Endodermal cell (in vitro differentiated cells): ENCODE measurements around the gene RPL36. TPM values are rescaled to one million over a fixed set of nuclear protein-coding genes. Genes with fewer than 3 reads are reported as not detected.

Source experiments
- DNase-seq: peaks from one replicate; pipeline ENCODE4 v3.0.0-alpha.2; 2017
- H3K27ac ChIP-seq: 2 replicates; pipeline ENCODE4 v1.5.1; 2013; ENCODE audit warnings: mild to moderate bottlenecking, low read depth, low read length, moderate library complexity
- H3K27me3 ChIP-seq: 2 replicates; pipeline ENCODE4 v1.6.1; 2013; ENCODE audit warnings: mild to moderate bottlenecking, low read length, moderate library complexity; ENCODE audit not compliant: insufficient read depth, control insufficient read depth, poor library complexity, severe bottlenecking
- H3K36me3 ChIP-seq: 2 replicates; pipeline ENCODE4 v1.7.0; 2013; ENCODE audit warnings: mild to moderate bottlenecking, low read length, moderate library complexity; ENCODE audit not compliant: control insufficient read depth, insufficient read depth
- H3K4me1 ChIP-seq: one replicate; pipeline ENCODE4 v1.7.0; 2013; ENCODE audit warnings: low read length; ENCODE audit not compliant: control insufficient read depth, insufficient read depth
- H3K4me3 ChIP-seq: 2 replicates; pipeline ENCODE4 v1.5.1; 2013; ENCODE audit warnings: mild to moderate bottlenecking, low read length, moderate library complexity
- H3K9ac ChIP-seq: 2 replicates; pipeline ENCODE4 v1.6.1; 2013; ENCODE audit warnings: mild to moderate bottlenecking, low read length, moderate library complexity; ENCODE audit not compliant: poor library complexity, severe bottlenecking; ENCODE audit errors: extremely low read depth
- H3K9me3 ChIP-seq: 2 replicates; pipeline ENCODE4 v1.6.1; 2013; ENCODE audit warnings: mild to moderate bottlenecking, low read length, moderate library complexity; ENCODE audit not compliant: control insufficient read depth
- H3K27ac Mint-ChIP-seq: 2 replicates; pipeline ENCODE4 v1.8.0; 2020; ENCODE audit warnings: mixed read lengths
- H3K27me3 Mint-ChIP-seq: 2 replicates; pipeline ENCODE4 v1.8.0; 2021; ENCODE audit warnings: mild to moderate bottlenecking, mixed read lengths; ENCODE audit not compliant: insufficient read depth
- H3K36me3 Mint-ChIP-seq: 2 replicates; pipeline ENCODE4 v1.8.0; 2020; ENCODE audit warnings: low read depth, mixed read lengths
- H3K4me1 Mint-ChIP-seq: 2 replicates; pipeline ENCODE4 v1.8.0; 2020; ENCODE audit warnings: mixed read lengths
- H3K4me3 Mint-ChIP-seq: 2 replicates; pipeline ENCODE4 v1.8.0; 2020; ENCODE audit warnings: mild to moderate bottlenecking, moderate library complexity, mixed read lengths
- H3K9me3 Mint-ChIP-seq: 2 replicates; pipeline ENCODE4 v1.8.0; 2020; ENCODE audit warnings: mild to moderate bottlenecking, mixed read lengths
- WGBS, 2 experiments: methylation state at CpG; one replicate each; pipeline versions ENCODE4 v1.1.5 to v1.1.7; 2013; ENCODE audit warnings: missing lambda C conversion rate in 2 of 2, mixed read lengths in 1 of 2; ENCODE audit not compliant: insufficient coverage in 1 of 2, insufficient read length in 1 of 2; 5-methylcytosine and 5-hydroxymethylcytosine counted together
- total RNA-seq, 2 donors: library from RNA; stranded (reverse); fragmentation: NEBNext Ultra II Directional in 1 of 2; extraction: Animal tissue kit (Norgen Biotek cat#: 25700) in 1 of 2; gene quantifications; 2 replicates in 1 of 2; 3 replicates in 1 of 2; pipeline ENCODE4 v1.2.1, GENCODE V29; 2021
- TF ChIP-seq, protein P1 (sequence below): fragments of 200-600 bp; sonication (generic); conservative IDR thresholded peaks from 2 replicates; pipeline ENCODE4 v1.5.0; 2021; ENCODE audit warnings: antibody characterized with exemption, mild to moderate bottlenecking

Gene RPL36
- total RNA-seq, 2 donors from 2014 or later, result 1,005 to 1,008 TPM

DNA sequence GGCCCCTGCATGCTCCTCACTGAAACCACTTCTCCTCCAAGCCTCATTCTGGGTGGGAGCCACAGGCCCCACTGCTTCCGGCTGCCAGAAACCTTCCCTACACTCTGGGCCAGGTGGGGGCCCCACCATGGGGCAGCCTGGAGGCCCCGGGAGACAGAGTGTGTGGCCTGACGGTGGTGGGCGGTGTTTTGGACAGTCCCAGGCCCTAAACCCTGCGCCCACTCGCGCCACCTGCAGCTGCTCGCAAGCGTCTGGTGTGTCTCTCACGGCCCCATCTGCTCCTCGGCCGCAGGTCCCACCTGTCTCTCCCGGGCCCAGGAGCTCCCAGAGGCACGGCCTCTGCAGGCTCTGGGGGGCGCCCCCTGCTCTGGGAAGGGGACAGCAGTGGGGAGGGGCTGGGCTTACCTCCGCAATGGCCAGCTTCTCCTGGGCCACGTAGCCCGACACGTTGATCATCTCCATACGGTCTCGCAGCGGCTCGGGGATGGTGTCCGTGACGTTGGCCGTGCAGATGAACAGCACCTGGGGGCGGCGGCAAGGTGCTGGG lies 5.6 kb downstream of the RPL36 start:
- Histone ChIP-seq H3K36me3 (peaks cover 48% of the 10 kb centered on the region), H3K9me3 (peaks cover 3% of the 10 kb centered on the region), H3K27ac (no peak overlapping the region), H3K4me3 (no peak overlapping the region), H3K4me1 (no peaks in the 10 kb centered on the region), H3K27me3 (no peaks in the 10 kb centered on the region), H3K9ac (no peak overlapping the region)
- Mint-ChIP-seq H3K27ac (no peak overlapping the region), H3K27me3 (no peaks in the 10 kb centered on the region), H3K36me3 (peaks cover 54% of the 10 kb centered on the region), H3K4me3 (no peak overlapping the region), H3K4me1 (peaks cover 2% of the 10 kb centered on the region), H3K9me3 (peaks cover 6% of the 10 kb centered on the region)
- TF ChIP-seq, protein P1, sequence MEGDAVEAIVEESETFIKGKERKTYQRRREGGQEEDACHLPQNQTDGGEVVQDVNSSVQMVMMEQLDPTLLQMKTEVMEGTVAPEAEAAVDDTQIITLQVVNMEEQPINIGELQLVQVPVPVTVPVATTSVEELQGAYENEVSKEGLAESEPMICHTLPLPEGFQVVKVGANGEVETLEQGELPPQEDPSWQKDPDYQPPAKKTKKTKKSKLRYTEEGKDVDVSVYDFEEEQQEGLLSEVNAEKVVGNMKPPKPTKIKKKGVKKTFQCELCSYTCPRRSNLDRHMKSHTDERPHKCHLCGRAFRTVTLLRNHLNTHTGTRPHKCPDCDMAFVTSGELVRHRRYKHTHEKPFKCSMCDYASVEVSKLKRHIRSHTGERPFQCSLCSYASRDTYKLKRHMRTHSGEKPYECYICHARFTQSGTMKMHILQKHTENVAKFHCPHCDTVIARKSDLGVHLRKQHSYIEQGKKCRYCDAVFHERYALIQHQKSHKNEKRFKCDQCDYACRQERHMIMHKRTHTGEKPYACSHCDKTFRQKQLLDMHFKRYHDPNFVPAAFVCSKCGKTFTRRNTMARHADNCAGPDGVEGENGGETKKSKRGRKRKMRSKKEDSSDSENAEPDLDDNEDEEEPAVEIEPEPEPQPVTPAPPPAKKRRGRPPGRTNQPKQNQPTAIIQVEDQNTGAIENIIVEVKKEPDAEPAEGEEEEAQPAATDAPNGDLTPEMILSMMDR, result no peak
- WGBS, 2 experiments, result 95 to 98% methylated on average over 20 to 28 of the region's 28 CpGs
- DNase-seq, result peak; percentile 62

DNA sequence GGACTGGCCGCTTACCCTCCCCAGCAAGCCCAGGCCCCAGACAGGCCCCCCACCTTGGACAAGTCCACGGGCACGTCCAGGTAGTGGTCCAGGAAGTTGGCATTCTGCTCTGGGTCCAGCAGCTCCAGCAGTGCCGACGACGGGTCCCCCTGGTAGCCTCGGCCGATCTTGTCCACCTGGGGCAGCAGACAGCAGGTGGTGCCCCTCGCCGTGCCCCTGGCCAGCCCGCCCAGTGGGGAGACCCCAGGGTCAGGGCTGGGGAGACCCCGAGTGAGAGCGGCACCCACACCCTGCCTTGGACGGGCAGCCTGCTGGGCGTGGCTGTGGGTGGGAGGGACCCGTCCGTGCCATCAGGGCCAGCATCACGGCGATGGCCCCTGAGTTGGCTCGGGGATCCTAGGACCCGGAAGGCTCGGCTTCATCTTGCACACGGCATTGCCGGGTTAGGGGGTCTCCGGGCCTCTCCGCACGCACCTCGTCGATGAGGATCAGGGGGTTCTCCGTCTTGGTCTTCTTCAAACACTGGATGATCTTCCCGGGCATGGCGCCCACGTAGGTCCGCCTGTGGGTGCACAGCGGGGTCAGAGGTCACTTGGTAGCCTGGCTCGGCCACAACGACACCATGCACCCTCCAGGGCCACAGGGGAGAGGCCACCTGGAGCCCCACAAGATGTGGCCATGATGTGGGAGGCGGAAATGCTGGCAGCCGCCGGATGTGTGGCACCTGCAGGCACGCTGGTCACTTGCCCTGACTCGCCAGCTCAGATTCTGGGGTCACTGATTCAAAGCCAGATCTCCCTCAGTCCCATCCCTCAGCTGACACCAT lies 6.3 kb downstream of the RPL36 start:
- TF ChIP-seq, protein P1, result no peak
- DNase-seq, result peak; percentile 62
- Histone ChIP-seq H3K4me3 (no peak overlapping the region), H3K9ac (no peak overlapping the region), H3K27ac (no peak overlapping the region), H3K9me3 (peaks cover 10% of the 10 kb centered on the region), H3K4me1 (no peaks in the 10 kb centered on the region), H3K27me3 (no peaks in the 10 kb centered on the region), H3K36me3 (peaks cover 54% of the 10 kb centered on the region)
- 94 to 98% methylated on average over 39 to 42 of the region's 42 CpGs for WGBS, 2 experiments
- Mint-ChIP-seq H3K27ac (no peak overlapping the region), H3K4me3 (no peak overlapping the region), H3K36me3 (peaks cover 55% of the 10 kb centered on the region), H3K9me3 (peaks cover 13% of the 10 kb centered on the region), H3K4me1 (peaks cover 2% of the 10 kb centered on the region), H3K27me3 (no peaks in the 10 kb centered on the region)

DNA sequence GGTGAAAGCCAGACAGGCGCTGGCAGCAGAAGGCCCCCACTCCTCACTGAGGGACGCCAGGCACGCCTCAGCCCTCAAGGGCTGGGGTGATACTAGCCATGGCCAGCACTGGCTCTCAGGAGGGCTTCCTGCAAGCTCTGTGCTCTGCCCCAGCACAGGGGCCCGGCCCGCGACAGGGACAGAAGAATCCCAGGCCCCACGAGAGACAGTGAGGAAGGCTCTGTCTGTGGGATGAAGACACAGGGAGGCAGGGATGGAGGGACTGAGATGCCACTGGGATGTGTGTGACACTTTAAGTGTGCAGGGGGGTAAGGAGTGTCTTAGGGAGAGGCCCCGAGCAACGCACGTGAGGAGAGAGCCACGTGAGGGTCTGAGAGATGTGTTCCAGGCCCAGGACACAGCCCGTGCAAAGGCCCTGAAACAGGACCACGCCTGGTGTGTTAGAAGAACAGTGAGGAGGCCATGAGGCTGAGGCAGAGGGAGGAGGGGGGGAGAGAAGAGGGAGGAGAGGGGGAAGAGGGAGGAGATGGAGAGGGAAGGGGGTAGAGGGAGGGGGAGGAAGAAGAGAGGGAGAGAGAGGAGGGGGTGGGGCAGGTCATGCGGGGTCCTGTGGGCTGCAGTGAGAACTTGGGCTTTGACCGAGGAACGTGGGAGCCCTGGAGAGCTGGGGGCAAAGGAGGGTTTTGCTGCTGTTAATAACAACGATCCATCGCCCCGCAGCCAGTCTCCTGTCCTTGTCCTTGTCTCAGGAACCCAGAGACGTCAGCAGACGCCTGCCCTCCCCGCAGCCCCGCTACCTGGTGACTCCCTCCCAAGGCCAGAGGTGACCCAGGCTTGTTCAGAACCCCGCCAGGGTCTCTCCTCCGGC lies 7.2 kb downstream of the RPL36 start:
- 90 to 94% methylated on average over 20 to 25 of the region's 25 CpGs for WGBS, 2 experiments
- Histone ChIP-seq H3K27me3 (no peaks in the 10 kb centered on the region), H3K9ac (no peak overlapping the region), H3K36me3 (peaks cover 47% of the 10 kb centered on the region), H3K9me3 (peaks cover 10% of the 10 kb centered on the region), H3K4me3 (no peak overlapping the region), H3K27ac (peak overlapping the region; percentile 49), H3K4me1 (no peaks in the 10 kb centered on the region)
- Mint-ChIP-seq H3K36me3 (peaks cover 55% of the 10 kb centered on the region), H3K4me3 (no peak overlapping the region), H3K9me3 (peaks cover 17% of the 10 kb centered on the region), H3K27me3 (no peaks in the 10 kb centered on the region), H3K4me1 (no peaks in the 10 kb centered on the region), H3K27ac (peak overlapping the region; percentile 55)
- peak; percentile 56 for DNase-seq
- TF ChIP-seq, protein P1, result no peak
